Measurements from ENCODE around the gene RABAC1. TPM values are rescaled to one million over a fixed set of nuclear protein-coding genes. Genes with fewer than 3 reads are reported as not detected.
A peak's percentile ranks its signal among the peaks of the same experiment; 100 is the strongest.

RABAC1 gene
- polyA plus RNA-seq, 1 experiment: 149 TPM

DNA sequence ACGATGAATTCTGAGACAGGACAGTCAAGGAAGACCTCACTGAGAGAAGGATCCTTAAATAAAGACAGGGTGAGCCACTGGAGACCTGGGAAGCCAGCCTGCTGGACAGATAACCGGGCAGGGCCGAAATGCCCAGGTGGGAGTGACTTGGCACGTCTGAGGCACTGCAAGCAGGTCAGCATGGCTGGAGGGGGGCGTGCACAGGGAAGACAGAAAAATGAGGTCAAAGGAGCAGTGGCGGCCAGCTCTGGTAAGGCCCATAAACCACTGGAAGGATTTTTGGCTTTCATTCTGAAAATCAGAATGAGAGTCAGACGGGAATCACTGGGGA, 40.7 kb upstream of the RABAC1 start:
- no peak for DNase-seq (ENCODE audit: low read depth, low spot score)
- no peaks in the 10 kb centered on the region for H3K9me3 ChIP-seq (ENCODE audit: control insufficient read depth, insufficient read depth, low read length)
- TF ChIP-seq, protein P1, sequence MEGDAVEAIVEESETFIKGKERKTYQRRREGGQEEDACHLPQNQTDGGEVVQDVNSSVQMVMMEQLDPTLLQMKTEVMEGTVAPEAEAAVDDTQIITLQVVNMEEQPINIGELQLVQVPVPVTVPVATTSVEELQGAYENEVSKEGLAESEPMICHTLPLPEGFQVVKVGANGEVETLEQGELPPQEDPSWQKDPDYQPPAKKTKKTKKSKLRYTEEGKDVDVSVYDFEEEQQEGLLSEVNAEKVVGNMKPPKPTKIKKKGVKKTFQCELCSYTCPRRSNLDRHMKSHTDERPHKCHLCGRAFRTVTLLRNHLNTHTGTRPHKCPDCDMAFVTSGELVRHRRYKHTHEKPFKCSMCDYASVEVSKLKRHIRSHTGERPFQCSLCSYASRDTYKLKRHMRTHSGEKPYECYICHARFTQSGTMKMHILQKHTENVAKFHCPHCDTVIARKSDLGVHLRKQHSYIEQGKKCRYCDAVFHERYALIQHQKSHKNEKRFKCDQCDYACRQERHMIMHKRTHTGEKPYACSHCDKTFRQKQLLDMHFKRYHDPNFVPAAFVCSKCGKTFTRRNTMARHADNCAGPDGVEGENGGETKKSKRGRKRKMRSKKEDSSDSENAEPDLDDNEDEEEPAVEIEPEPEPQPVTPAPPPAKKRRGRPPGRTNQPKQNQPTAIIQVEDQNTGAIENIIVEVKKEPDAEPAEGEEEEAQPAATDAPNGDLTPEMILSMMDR (IDR thresholded peaks at IDR 0.05; ENCODE audit: low read depth, low read length): no peak
- ChIA-PET POLR2A (no interaction called here), CTCF (interaction anchor here (0.5 to 2.4 kb wide), 3 partner anchors 10 to 72 kb away, joined by 3 to 18 read pairs (median 4); no protein-coding TSS in a partner anchor)
- no peak overlapping the region for H3K4me3 ChIP-seq (ENCODE audit: low read depth, low read length)
- H3K27ac ChIP-seq (ENCODE audit: low read depth, low read length): no peak overlapping the region
- peaks cover 59% of the 10 kb centered on the region for H3K27me3 ChIP-seq (ENCODE audit: control insufficient read depth, insufficient read depth, low read length)

DNA sequence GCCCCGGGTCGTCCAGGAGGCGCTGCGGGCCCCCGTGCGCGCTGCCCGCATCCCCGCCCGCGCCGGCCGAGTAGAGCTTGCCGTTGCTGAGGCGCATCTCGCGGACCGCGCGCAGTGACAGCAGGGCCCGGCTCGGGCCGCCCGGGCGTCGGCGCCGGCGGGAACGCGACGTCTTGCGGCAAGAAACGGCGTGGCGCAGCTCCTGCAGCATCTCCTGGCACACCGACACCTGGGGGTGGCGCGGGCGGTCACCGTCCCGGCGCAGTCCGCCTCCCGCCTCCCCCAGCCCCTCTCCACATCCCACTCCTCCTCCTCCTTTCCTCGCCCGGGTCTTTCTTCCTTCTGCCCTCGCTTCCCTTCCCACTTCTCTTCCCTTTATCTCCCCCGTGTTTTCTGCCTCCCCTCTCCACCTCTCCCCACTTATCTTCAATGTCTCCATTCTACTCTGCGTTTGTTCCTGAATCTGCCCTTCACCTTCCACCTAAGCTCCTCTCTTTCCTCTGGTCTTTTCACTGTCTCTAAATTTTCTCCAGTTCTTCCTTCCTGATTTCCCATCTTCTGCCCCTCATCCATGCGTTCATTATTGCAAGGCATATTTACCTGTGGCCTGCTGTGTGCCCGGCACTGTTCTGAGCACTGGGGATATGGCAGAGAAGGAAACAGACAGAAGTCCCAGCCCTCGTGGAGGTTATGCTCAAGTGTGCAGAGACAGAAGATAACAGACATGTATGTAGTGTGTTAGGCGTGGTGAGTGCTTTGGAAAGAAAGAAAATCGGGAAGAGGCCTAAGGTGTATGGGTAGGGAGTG, 40.2 kb upstream of the RABAC1 start:
- H3K4me3 ChIP-seq (ENCODE audit: low read depth, low read length): no peak overlapping the region
- H3K27me3 ChIP-seq (ENCODE audit: control insufficient read depth, insufficient read depth, low read length): peaks cover 56% of the 10 kb centered on the region
- H3K27ac ChIP-seq (ENCODE audit: low read depth, low read length): no peak overlapping the region
- CTCF ChIA-PET: interaction anchor here (0.6 to 2.4 kb wide), 3 partner anchors 11 to 36 kb away, joined by 3 to 18 read pairs (median 5); no protein-coding TSS in a partner anchor
- TF ChIP-seq, protein P1 (IDR thresholded peaks at IDR 0.05; ENCODE audit: low read depth, low read length): no peak
- no peak for DNase-seq (ENCODE audit: low read depth, low spot score)
- POLR2A ChIA-PET: no interaction called here
- no peaks in the 10 kb centered on the region for H3K9me3 ChIP-seq (ENCODE audit: control insufficient read depth, insufficient read depth, low read length)

DNA sequence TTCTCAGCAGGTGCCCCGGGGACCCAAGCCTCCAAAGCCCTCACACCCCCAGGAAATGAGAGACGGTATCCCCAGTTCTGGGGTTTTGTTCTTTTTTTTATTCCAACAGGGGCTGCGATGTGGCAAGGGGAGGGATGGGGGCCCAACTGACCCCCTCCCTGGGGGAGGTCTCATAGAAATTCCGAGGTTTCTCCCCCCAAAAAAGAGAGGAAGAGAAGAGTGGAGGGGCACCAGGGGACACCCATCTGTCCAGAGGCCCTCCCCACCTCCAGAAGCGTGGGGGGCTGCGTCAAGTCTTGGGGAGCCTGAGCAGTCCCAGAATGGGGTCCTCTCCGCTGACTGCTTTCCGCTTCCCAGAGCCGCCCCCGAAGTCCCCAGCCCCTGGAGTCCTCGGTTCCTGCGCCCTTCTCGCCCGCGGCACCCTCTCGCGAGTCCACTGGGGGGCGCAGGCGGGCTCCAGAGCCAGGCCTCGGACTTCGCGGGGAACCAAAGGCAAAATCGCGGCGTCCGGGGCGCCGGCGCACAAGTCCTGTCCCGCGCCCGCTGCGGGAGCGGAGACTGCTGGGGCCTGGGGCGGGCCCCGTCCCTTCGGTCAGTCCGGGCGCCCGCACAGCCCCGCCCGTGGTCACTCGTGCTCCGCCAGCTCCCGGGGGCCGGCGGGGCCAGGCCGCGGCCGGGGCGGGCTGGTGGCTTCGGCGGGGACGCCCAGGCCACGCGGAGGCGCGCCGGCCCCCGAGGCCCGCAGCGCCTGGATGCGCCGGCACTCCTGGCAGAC, 39.3 kb upstream of the RABAC1 start:
- no peak overlapping the region for H3K4me3 ChIP-seq (ENCODE audit: low read depth, low read length)
- ChIA-PET POLR2A (no interaction called here), CTCF (interaction anchor here (0.6 to 2.8 kb wide), 3 partner anchors 10 to 37 kb away, joined by 3 to 11 read pairs (median 3); no protein-coding TSS in a partner anchor)
- peaks cover 56% of the 10 kb centered on the region for H3K27me3 ChIP-seq (ENCODE audit: control insufficient read depth, insufficient read depth, low read length)
- no peaks in the 10 kb centered on the region for H3K9me3 ChIP-seq (ENCODE audit: control insufficient read depth, insufficient read depth, low read length)
- TF ChIP-seq, protein P1 (IDR thresholded peaks at IDR 0.05; ENCODE audit: low read depth, low read length): peak; percentile 63
- no peak for DNase-seq (ENCODE audit: low read depth, low spot score)
- H3K27ac ChIP-seq (ENCODE audit: low read depth, low read length): no peak overlapping the region

DNA sequence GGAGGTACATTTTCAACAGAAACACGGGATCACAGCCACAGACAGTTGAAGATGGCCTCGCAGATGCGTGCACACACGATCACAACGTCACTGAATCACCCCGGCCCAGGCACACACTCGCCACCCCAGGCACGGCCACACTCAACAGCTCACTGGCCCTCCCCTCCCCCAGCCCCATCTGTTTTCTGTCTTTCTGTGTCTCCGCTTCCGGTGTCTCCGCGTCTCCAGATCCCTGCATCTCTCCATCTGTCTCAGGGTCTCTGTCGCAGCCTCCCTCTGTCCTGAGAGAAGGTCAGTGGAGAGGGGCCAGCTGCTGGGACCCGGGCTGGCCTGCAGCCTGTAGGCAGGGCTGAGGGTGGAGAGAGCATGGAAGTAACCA, 38.7 kb upstream of the RABAC1 start:
- Histone ChIP-seq H3K27ac (ENCODE audit: low read depth, low read length) (no peak overlapping the region), H3K9me3 (ENCODE audit: control insufficient read depth, insufficient read depth, low read length) (no peaks in the 10 kb centered on the region), H3K27me3 (ENCODE audit: control insufficient read depth, insufficient read depth, low read length) (peaks cover 52% of the 10 kb centered on the region), H3K4me3 (ENCODE audit: low read depth, low read length) (no peak overlapping the region)
- TF ChIP-seq, protein P1 (IDR thresholded peaks at IDR 0.05; ENCODE audit: low read depth, low read length): no peak
- ChIA-PET CTCF (interaction anchor here (1.0 to 2.8 kb wide), 3 partner anchors 11 to 37 kb away, joined by 3 to 11 read pairs (median 4); no protein-coding TSS in a partner anchor), POLR2A (no interaction called here)
- no peak for DNase-seq (ENCODE audit: low read depth, low spot score)

Data from AG04450 (cell line).